Activated CD4-positive, alpha-beta T cell treated with anti-CD3 and anti-CD28 coated beads, Interleukin-2, amount 50 U/mL, for 4 hours (primary cell): ENCODE results near the gene KRT12.
"Not testable (repeated sequence)": the region's sequence is repeated elsewhere in the genome, so short reads cannot be mapped to it uniquely, and the experiment has no call there.

ENCODE experiments used
- DNase-seq, 2 experiments: peaks; one replicate each; pipeline ENCODE4 v3.0.0-alpha.2; 2020

The KRT12 gene

DNA sequence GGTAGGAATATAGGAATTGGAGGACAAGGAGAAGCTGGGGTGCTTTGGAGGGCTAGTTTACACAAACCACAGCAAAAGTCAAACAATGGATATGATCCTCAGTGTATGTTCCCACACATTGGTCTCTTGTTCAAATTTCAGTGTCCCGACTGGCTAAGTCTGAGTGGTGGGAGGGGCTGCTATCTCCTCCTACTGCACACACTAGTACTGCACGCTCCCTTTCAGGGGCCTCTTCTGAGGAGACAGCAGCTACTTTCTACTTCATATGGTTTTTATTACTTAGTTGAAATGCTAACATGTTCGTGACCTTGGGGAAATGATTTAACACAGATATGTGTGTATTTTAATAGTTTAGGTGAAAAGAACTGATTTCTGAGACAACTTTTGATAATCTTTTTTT, 25.8 kb downstream of the KRT12 start:
- no peak for DNase-seq

DNA sequence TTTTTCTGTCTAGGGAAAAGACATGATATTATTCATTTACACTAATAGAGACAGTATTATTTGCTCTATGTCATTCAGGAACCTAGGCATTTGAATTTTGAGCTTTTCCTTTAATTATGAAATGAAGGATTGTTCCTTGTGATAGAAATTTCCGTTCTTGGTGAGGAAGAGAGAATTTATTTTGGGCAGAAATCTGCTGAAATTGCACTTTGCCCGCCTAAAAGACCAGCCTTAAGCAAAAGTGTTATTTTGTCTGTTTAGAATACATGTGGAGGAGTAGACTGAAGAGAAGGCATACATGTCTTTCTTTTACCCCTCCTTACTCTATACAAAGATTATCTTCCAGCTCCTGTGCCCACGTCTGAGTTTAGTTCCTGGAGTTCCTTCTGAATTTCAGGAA, 27.8 kb downstream of the KRT12 start:
- DNase-seq: no peak

DNA sequence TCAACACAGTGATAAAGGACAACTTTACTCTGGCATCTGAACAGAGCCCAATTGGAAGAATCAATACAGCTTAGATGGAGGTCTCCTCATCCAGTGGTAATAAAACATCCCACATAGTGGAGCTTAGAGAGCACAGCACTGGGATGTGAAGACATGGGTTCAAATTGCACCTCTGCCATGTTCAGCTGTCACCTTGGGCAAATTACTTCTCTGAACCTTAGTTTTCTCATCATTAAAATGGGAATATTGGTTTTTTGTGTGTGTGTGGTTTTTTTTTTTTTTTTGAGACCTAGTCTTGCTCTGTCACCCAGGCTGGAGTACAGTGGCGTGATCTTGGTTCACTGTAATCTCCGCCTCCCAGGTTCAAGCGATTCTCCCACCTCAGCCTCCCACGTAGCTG, 31.0 kb downstream of the KRT12 start:
- no peak for DNase-seq

DNA sequence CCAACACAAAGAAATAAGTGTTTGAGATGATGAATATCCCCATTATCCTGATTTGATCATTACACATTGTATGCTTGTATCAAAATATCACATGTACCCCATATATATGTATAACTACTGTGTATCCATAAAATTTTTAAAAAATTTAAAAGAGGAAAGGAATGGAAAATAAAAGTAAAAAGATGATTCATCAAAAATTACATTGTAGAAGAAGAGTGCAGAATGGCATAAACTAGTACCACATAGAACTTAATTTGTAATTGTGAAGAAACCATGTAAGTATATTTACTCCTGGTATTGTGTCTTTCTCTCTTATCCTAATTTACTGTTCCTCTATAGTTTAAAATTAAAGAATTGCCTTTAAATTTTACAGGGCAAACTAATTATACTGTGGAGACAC, 33.1 kb downstream of the KRT12 start:
- no peak for DNase-seq

DNA sequence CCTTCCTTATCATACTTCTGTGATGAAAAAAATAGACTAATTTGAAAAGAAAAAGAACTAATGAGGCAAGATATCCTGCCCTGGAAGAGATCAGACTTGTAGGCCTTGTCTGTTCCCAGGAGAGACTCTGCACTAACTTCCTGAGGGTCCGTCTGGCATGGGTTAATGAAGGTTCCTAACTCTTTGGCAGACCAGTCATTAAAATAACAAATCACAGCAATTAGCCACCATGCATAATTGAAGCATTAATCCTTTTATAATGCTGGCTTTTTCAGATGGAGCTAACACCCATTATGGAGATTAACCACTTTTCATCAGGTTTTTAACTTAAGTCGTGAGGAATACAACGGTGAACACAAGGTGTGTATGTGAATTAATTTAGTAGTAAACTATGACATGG, 34.2 kb downstream of the KRT12 start:
- no peak for DNase-seq

DNA sequence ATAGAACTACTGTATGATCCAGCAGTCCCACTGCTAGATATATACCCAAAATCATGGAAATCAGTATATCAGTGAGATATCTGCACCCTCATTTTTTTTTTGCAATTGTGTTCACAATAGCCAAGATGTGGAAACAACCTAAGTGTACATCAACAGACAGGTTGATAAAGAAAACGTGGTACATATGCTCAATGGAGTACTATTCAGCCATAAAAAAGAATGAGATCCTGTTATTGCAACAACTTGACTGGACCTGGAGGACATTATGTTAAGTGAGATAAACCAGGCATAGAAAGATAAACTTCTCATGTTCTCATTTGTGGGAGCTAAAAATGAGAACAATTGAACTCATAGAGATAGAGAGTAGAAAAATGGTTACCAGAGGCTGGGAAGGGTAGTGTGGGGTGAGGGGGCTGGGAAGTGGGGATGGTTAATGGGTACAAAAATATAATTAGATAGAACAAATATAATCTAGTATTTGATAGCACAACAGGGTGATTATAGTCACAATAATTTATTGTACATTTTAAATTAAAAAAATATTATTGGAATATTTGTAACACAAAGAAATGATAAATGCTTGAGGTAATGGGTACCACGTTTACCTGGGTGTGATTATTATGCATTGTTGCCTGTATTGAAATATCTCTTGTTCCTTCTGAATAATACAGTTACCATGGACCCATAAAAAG, 36.8 kb downstream of the KRT12 start:
- DNase-seq: no peak

DNA sequence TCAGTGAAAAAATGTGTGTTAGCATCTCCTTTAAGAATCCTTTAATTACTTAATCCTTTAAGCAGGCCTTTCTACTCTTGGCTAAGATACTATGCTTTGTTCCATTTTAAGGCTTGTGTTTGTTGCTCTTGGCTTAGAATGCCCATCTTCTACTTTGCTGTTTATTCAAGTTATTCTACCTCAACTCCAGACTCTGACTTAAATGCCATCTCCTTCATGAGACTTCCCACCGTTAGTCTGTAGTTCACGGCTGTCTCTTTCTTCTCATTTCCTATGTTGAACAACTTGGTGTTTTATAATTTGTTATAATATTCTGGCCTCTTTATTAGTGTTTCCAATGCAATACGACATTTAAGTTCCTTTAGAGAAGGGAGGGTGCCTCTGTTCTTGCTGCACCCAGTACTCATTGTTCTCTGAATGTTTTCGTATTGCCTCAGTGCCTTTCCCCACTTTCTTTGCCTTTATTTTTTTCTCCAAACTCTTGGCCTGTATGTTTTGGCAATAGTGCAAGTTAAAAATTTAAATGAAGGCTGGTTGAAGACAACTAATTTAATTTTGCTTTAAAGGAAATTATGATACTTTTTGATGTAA, 38.5 kb downstream of the KRT12 start:
- no peak for DNase-seq

DNA sequence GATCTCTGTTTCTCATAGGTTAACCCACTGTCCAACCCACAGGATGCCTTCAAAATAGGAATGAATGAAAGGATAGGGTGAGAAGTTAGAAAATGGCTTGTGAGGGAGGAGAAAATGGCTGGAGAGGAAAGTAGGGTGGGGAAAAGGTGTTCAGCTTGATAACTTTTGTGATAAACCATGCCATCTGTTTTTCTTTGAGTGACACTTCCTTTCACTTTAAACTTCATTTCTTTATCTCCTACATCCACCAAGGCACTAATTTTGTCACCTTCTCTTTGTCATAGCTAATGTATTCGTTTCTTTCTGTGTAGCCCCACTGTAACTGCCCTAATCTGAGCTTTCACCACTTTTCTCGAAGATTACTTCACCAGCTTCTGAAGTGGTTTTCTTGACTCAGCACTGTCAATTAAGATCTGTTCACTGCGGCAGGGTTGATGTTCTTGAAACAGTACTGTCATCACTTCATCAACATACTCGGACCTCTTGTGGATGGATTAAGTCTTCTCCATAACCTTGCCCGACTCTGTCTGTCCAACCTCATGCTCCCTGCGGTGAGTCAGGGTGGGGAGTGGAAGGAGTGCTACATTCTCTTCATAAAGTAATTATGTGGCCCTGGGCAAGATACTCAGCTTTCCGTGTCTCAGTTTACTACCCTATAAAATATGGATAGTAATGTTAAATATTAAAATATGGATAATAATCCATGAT, 39.1 kb downstream of the KRT12 start:
- DNase-seq: no peak

DNA sequence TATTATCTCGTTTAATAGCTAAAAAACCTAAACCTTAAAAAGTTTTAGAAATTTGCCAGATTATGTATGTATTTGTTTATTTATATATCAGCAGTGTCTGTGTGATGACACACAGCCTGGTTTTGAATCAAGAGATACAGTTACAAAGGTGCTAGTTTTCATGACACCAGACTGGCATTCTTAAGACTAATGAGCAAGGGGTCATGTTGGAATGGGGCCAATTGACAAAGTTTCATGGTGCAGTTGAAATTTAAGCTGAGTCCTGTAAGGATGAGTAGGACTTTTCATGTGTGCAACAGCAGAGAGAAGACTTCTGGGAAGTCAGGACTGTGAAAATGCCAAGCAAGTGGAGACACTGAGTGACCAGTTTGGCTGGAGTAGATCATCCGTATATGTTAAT, 41.4 kb downstream of the KRT12 start:
- no peak for DNase-seq

DNA sequence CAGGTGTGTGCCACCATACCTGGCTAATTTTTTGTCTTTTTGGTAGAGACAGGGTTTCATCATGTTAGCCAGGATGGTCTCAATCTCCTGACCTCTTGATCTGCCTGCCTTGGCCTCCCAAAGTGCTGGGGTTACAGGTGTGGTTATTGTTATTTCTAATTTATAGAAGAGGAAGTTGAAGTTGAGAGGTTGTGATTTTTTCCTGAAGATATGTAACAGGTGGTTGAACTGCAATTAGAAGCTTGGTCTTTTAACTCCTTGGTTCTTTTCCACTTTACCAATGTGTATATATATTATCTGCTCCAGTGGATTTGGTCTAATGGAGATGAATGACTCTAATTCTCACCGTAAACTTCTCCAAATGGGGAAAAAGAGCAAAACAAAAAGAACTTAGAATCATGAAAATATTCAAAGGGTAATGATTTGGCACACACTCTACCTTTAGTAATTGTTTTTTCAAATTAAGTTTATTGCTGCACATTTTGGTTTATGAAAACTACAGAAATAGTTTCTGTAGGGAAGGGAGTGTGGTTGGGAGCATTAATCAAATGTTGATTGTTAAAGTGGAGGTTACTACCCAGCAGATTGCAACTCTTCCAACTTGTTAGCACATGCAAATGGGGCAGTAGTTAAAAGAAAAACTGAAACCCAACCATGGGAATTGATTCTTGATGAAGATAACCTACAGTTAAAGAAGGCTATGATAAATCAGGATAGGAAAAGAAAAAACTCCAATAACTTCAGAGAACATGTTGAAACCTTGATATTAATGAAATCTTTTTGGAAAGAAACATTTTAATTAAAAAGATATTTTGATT, 42.8 kb downstream of the KRT12 start:
- no peak for DNase-seq

DNA sequence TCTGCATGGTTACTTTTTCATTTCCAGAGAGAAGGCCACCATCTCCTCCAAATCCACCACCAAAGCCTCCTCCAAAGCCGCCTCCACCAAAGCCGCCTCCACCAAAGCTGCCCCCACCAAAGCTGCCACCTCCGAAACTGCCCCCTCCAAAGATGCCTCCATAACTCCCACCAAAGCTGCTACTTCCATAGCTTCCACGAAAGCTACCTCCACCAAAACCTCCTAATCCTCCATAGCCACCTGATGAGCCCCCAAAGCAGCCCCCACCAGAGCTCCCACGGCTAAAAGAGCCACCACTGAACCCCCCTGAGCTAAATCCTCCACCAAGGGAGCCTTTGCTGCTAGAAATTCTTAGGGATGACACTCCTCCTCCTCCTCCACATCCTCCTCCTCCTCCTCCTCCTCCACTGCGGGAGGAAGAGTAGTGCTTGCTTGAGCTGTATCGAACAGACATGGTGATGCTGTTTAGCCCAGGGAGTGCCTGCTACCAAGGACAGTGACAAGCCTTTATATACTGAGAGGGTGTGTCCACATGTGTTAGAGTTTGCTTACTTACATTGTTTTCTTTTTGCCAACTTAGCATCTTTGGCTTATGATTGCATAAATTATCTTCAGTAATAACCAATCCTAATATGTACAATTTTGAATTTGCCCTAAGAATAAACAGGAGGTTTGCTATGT, 44.8 kb downstream of the KRT12 start, which contains the start of gene KRT10:
Gene KRT10 (minus strand): TSS at position 483 of the 681 bp plus-strand sequence. CDS start 29 bp downstream, at position 454.
- no peak for DNase-seq

DNA sequence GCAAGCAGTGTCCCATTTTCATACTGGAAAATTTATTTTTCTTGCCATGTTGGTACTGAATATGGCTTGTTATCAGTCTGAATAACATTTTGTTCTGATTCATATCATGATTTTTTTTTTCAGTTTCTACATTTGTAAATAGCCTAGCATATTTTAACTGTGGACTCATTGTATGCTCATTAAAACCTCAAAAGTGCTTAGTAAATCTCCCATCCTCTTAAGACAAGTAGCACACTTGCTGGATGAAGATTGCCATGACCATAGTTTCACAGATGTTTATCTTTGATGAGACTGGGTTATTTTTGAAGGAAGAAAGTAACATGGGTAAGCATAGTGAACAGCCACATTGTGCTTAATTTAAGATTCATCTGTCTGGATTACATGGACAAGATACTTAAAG, 45.5 kb downstream of the KRT12 start:
- no peak for DNase-seq

DNA sequence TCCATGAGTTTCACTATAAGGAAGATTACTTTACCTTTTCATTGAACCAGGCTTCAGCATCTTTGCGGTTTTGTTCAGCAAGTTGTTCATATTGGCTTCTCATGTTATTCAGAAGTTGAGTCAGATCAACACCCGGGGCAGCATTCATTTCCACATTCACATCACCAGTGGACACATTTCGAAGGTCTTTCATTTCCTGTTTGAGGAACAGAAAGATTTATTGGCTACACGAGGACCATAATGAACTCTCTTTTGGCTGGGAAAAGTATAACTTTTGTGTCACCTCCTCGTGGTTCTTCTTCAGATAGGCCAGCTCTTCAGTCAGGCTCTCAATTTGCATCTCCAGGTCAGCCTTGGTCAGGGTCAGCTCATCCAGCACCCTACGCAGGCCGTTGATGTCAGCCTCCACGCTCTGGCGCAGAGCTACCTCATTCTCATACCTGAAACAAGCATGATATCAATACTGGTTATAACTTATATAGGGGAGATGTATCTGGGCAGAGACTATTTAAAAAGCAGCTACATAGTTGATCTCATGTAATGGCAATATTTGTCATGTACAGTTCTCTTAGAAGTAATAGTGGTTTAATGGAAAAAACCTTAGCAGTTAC, 46.7 kb downstream of the KRT12 start:
- no peak for DNase-seq

DNA sequence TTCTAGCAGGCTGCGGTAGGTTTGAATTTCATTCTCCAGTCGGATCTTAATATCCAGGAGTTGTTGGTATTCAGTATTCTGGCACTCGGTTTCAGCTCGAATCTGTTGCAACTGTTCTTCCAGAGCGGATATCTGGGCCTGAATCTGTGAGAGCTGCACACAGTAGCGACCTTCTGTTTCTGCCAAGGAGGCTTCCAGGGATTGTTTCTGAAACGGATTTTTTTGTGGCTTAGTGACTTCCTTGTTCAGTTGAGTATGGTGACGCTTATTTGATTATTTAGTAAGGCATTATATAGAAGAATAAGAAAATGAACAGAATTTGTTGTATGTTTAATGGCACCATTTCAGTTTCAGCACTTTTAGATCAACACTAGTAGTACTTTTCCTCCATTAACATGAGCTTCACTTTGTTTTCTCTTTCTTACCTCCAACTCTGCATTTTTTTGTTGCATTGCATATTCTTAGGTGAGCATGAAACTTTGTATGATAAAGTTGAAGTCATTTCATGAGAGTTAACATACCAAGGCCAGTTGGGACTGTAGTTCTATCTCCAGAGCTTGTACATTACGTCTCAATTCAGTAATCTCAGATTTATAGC, 47.4 kb downstream of the KRT12 start:
- DNase-seq: no peak

DNA sequence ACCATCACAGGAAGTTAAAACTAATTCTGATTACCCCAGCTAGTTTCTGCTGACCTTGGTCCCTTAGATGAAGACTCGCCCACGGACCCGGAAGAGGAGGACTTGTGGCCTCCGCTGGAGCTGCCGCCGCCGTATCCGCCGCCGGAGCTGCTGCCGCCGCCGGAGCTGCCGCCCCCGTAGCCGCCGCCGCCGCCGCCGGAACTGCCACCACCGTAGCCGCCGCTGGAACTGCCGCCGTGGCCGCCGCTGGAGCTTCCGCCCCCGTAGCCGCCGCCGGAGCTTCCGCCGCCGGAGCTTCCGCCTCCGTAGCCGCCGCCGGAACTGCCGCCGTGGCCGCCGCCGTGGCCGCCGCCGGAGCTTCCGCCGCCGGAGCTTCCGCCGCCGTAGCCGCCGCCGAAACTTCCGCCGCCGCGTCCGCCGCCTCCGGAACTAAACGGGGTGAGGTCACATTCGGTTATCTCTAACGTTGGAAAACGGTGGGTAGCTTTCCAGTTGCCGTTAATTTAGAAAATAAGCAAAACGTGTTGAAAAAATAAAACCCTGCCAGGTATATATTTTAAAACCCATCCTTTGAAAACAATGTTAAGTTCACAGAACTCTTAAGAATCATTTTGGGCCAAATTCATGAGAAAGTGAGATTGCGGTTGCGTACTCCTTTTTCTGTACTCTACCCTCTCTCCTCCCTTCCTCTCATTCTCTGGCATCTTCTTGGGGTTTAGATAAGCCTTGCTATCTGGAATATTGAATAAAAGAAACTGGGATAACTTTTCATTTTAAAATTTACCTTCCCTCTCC, 48.1 kb downstream of the KRT12 start:
- DNase-seq: peak; percentile 76 to 79

DNA sequence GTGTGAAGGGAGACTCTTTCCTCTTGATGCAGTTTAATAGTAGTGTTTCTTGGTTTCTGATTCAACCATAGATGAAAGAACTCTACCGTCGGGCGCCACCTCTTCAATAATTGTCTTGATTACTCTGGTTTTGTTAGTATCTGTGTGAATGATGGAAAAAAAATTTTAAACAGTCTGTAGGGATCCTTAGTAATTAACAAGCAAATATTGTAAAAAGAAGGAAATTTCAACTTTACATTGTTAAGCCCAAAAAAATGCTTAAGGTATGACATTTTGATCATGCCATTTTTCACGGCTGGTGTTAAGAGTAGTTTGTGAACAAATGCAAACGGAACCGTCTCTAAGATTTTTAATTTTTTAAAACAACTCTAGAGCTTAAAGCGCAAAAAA, 48.7 kb downstream of the KRT12 start:
- DNase-seq: no peak

DNA sequence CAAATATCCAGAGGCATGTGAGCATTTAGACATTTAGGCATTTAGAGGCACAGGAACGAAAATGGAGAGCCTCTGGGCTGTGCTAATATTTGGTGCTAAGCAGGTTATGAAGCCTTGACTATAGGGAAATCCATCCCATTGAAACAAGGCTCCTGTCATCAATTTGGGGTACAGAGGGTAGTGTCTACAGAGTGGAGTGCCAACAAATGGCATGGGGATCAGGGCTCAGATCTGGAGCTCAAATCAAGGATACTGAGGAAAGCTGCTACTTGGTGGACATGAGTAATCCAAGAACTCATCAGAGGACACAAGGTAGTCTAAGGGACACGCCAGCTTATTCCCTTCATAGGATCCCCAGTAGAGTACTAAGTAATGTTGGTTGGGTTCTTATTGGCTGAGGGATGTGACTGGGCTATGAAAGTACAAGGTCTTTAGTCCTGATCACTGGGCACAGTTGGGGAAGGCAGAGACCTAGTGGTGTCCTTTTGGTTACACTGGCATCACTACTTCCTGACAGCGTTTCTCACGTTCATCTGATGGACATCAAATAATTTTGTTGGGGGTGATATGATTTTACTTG, 49.8 kb downstream of the KRT12 start:
- DNase-seq: no peak

DNA sequence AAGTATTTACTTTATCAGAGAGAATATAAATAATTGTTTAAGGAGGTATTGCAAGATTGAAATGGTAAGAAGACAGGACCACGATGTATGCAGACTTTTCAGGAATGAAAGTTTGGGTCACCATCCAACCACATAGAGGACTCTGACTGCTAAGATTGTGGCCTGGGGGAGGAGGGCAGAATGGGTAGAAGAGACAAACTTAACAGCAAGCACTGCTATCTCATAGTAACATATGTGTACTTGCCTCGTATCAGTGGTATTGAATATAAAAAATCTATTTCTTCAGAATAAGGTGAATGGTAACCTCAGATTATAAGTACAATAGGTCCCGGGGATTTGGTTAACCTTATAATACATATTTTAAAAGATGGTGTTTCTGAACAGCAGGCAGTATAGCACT, 50.5 kb downstream of the KRT12 start:
- DNase-seq: no peak

DNA sequence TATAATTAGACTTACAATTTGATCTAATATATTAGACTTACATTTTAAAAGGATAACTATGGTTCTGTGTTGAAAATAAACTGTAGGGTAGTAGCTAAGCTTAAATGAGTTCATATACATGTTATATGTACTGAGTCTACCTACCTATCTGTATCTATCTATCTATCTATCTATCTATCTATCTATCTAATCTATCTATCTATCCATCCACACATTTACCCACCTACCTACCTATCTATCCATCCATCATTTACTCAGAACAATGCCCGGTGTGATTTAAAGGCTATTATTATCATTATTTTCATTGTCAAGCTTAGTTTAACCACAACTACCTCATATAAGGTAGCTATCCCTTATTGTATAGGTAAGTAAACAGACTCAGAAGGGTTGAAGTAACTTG, 51.6 kb downstream of the KRT12 start:
- no peak for DNase-seq

DNA sequence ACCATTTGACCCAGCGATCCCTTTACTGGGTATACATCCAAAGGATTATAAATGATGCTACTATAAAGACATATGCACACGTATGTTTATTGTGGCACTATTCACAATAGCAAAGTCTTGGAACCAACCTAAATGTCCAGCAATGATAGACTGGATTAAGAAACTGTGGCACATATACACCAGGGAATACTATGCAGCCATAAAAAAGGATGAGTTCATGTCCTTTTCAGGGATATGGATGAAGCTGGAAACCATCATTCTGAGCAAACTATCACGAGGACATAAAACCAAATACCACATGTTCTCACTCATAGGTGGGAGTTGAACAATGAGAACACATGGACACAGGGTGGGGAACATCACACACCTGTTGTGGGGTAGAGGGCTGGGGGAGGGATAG, 52.4 kb downstream of the KRT12 start:
- not testable (repeated sequence) for DNase-seq

DNA sequence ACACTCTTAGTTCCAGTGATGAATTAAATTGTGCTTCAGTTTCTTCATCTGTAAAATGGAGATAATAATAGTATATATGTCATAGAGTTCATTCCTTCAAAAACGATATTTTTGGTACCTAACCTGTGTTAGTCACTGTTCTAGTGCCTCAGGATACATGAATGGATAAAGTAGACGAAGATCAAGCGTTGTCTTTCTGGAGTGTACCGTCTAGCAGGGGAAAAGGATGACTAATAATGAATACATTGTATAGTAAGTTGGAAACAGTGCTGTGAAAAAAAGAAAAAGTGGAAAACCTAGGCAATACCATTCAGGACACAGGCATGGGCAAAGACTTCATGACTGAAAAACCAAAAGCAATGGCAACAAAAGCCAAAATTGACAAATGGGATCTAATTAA, 53.2 kb downstream of the KRT12 start:
- DNase-seq: no peak
